ENCODE results near the gene NEDD4L.
"Not testable (repeated sequence)": the region's sequence is repeated elsewhere in the genome, so short reads cannot be mapped to it uniquely, and the experiment has no call there.

Gene NEDD4L

GRCh38 chr18:58043491-58044369 lies at the start of gene NEDD4L:
Gene NEDD4L, plus strand, starts transcription at chr18:58044226. Its CDS starts 435 bp downstream, at chr18:58044661.
- Histone ChIP-seq H3K27me3 (ENCODE audit: insufficient read depth, low read length) (peaks cover 39% of the 10 kb centered on the region; the same call in 1 of the 2 replicates), H3K9ac (ENCODE audit: low read depth, low read length) (peak within 1 kb of the TSS; percentile 69), H3K4me3 (ENCODE audit: low read length) (peak within 1 kb of the TSS; percentile 82), H3K36me3 (ENCODE audit: insufficient read depth, low read depth, low read length) (no peaks in the 10 kb centered on the region), H3K4me1 (ENCODE audit: insufficient read depth, low read length) (peaks cover 15% of the 10 kb centered on the region; the same call in 1 of the 2 replicates), H3K9me3 (ENCODE audit: insufficient read depth, low read depth, low read length) (no peaks in the 10 kb centered on the region), H3K27ac (ENCODE audit: low read length) (no peak within 1 kb of the TSS)

- no peaks in the 10 kb centered on the region for H3K36me3 ChIP-seq (ENCODE audit: insufficient read depth, low read depth, low read length)
These were observed 48.7 kb upstream of the NEDD4L start for GRCh38 chr18:57995331-57995730.

GRCh38 chr18:57996894-57997293 lies 47.1 kb upstream of the NEDD4L start:
- H3K4me3 ChIP-seq (ENCODE audit: low read length); H3K4me1 ChIP-seq (ENCODE audit: insufficient read depth, low read length); H3K36me3 ChIP-seq (ENCODE audit: insufficient read depth, low read depth, low read length); H3K9me3 ChIP-seq (ENCODE audit: insufficient read depth, low read depth, low read length); H3K27ac ChIP-seq (ENCODE audit: low read length); H3K9ac ChIP-seq (ENCODE audit: low read depth, low read length); H3K27me3 ChIP-seq (ENCODE audit: insufficient read depth, low read length): not testable (repeated sequence)

More at GRCh38 chr18:57995331-57995730, 48.7 kb upstream of the NEDD4L start:
- no peak overlapping the region for H3K27ac ChIP-seq (ENCODE audit: low read length)
- no peak overlapping the region for H3K4me3 ChIP-seq (ENCODE audit: low read length)
- H3K4me1 ChIP-seq (ENCODE audit: insufficient read depth, low read length): no peaks in the 10 kb centered on the region; the same call in 1 of the 2 replicates
- H3K9me3 ChIP-seq (ENCODE audit: insufficient read depth, low read depth, low read length): no peaks in the 10 kb centered on the region
- no peaks in the 10 kb centered on the region for H3K27me3 ChIP-seq (ENCODE audit: insufficient read depth, low read length)
- H3K9ac ChIP-seq (ENCODE audit: low read depth, low read length): no peak overlapping the region

- Histone ChIP-seq H3K36me3 (ENCODE audit: insufficient read depth, low read depth, low read length) (no peaks in the 10 kb centered on the region), H3K9me3 (ENCODE audit: insufficient read depth, low read depth, low read length) (no peaks in the 10 kb centered on the region), H3K4me3 (ENCODE audit: low read length) (no peak overlapping the region), H3K27me3 (ENCODE audit: insufficient read depth, low read length) (no peaks in the 10 kb centered on the region), H3K27ac (ENCODE audit: low read length) (no peak overlapping the region), H3K9ac (ENCODE audit: low read depth, low read length) (no peak overlapping the region), H3K4me1 (ENCODE audit: insufficient read depth, low read length) (no peaks in the 10 kb centered on the region; the same call in 1 of the 2 replicates)
These were observed 46.2 kb upstream of the NEDD4L start for GRCh38 chr18:57997820-57998219.

- H3K27ac ChIP-seq (ENCODE audit: low read length): no peak overlapping the region
- H3K4me3 ChIP-seq (ENCODE audit: low read length): no peak overlapping the region
- H3K36me3 ChIP-seq (ENCODE audit: insufficient read depth, low read depth, low read length): no peaks in the 10 kb centered on the region
- H3K4me1 ChIP-seq (ENCODE audit: insufficient read depth, low read length): no peaks in the 10 kb centered on the region; the same call in 1 of the 2 replicates
- H3K9me3 ChIP-seq (ENCODE audit: insufficient read depth, low read depth, low read length): no peaks in the 10 kb centered on the region
- no peaks in the 10 kb centered on the region for H3K27me3 ChIP-seq (ENCODE audit: insufficient read depth, low read length)
- H3K9ac ChIP-seq (ENCODE audit: low read depth, low read length): no peak overlapping the region
These were observed 45.6 kb upstream of the NEDD4L start for GRCh38 chr18:57998461-57998860.

GRCh38 chr18:58004317-58004716 lies 39.7 kb upstream of the NEDD4L start:
- H3K9ac ChIP-seq (ENCODE audit: low read depth, low read length): no peak overlapping the region
- no peaks in the 10 kb centered on the region for H3K36me3 ChIP-seq (ENCODE audit: insufficient read depth, low read depth, low read length)
- no peak overlapping the region for H3K4me3 ChIP-seq (ENCODE audit: low read length)

GRCh38 chr18:58005011-58005410 lies 39.0 kb upstream of the NEDD4L start:
- Histone ChIP-seq H3K4me1 (ENCODE audit: insufficient read depth, low read length) (no peaks in the 10 kb centered on the region), H3K27me3 (ENCODE audit: insufficient read depth, low read length) (no peaks in the 10 kb centered on the region), H3K36me3 (ENCODE audit: insufficient read depth, low read depth, low read length) (no peaks in the 10 kb centered on the region), H3K27ac (ENCODE audit: low read length) (no peak overlapping the region), H3K9me3 (ENCODE audit: insufficient read depth, low read depth, low read length) (no peaks in the 10 kb centered on the region), H3K4me3 (ENCODE audit: low read length) (no peak overlapping the region), H3K9ac (ENCODE audit: low read depth, low read length) (no peak overlapping the region)

More at GRCh38 chr18:58004317-58004716, 39.7 kb upstream of the NEDD4L start:
- Histone ChIP-seq H3K9me3 (ENCODE audit: insufficient read depth, low read depth, low read length) (no peaks in the 10 kb centered on the region), H3K4me1 (ENCODE audit: insufficient read depth, low read length) (no peaks in the 10 kb centered on the region), H3K27ac (ENCODE audit: low read length) (no peak overlapping the region), H3K27me3 (ENCODE audit: insufficient read depth, low read length) (no peaks in the 10 kb centered on the region)

GRCh38 chr18:58005885-58006523 lies 38.0 kb upstream of the NEDD4L start:
- H3K9ac ChIP-seq (ENCODE audit: low read depth, low read length): no peak overlapping the region
- H3K4me1 ChIP-seq (ENCODE audit: insufficient read depth, low read length): no peaks in the 10 kb centered on the region
- no peaks in the 10 kb centered on the region for H3K9me3 ChIP-seq (ENCODE audit: insufficient read depth, low read depth, low read length)
- no peak overlapping the region for H3K4me3 ChIP-seq (ENCODE audit: low read length)
- H3K36me3 ChIP-seq (ENCODE audit: insufficient read depth, low read depth, low read length): no peaks in the 10 kb centered on the region
- H3K27me3 ChIP-seq (ENCODE audit: insufficient read depth, low read length): no peaks in the 10 kb centered on the region
- H3K27ac ChIP-seq (ENCODE audit: low read length): no peak overlapping the region

- no peak overlapping the region for H3K27ac ChIP-seq (ENCODE audit: low read length)
- H3K9me3 ChIP-seq (ENCODE audit: insufficient read depth, low read depth, low read length): no peaks in the 10 kb centered on the region
- H3K9ac ChIP-seq (ENCODE audit: low read depth, low read length): no peak overlapping the region
- no peak overlapping the region for H3K4me3 ChIP-seq (ENCODE audit: low read length)
- H3K4me1 ChIP-seq (ENCODE audit: insufficient read depth, low read length): no peaks in the 10 kb centered on the region
- H3K27me3 ChIP-seq (ENCODE audit: insufficient read depth, low read length): no peaks in the 10 kb centered on the region
- no peaks in the 10 kb centered on the region for H3K36me3 ChIP-seq (ENCODE audit: insufficient read depth, low read depth, low read length)
These were observed 34.9 kb upstream of the NEDD4L start for GRCh38 chr18:58009166-58009565.

- Histone ChIP-seq H3K27me3 (ENCODE audit: insufficient read depth, low read length) (no peaks in the 10 kb centered on the region), H3K4me3 (ENCODE audit: low read length) (no peak overlapping the region), H3K4me1 (ENCODE audit: insufficient read depth, low read length) (peaks cover 3% of the 10 kb centered on the region; the same call in 1 of the 2 replicates), H3K9me3 (ENCODE audit: insufficient read depth, low read depth, low read length) (no peaks in the 10 kb centered on the region), H3K36me3 (ENCODE audit: insufficient read depth, low read depth, low read length) (no peaks in the 10 kb centered on the region), H3K9ac (ENCODE audit: low read depth, low read length) (no peak overlapping the region), H3K27ac (ENCODE audit: low read length) (no peak overlapping the region)
These were observed 33.8 kb upstream of the NEDD4L start for GRCh38 chr18:58010265-58010664.

GRCh38 chr18:58012356-58012755 lies 31.7 kb upstream of the NEDD4L start:
- no peak overlapping the region for H3K9ac ChIP-seq (ENCODE audit: low read depth, low read length)
- H3K4me1 ChIP-seq (ENCODE audit: insufficient read depth, low read length): peaks cover 3% of the 10 kb centered on the region; the same call in 1 of the 2 replicates
- H3K9me3 ChIP-seq (ENCODE audit: insufficient read depth, low read depth, low read length): peaks cover 11% of the 10 kb centered on the region; the same call in 1 of the 2 replicates
- H3K36me3 ChIP-seq (ENCODE audit: insufficient read depth, low read depth, low read length): no peaks in the 10 kb centered on the region
- H3K27me3 ChIP-seq (ENCODE audit: insufficient read depth, low read length): no peaks in the 10 kb centered on the region
- H3K4me3 ChIP-seq (ENCODE audit: low read length): no peak overlapping the region
- H3K27ac ChIP-seq (ENCODE audit: low read length): no peak overlapping the region
